VCaP (cell line): ENCODE measurements around the gene EAPP.
A peak's percentile ranks its signal among the peaks of the same experiment; 100 is the strongest.
"Not testable (repeated sequence)": the region's sequence is repeated elsewhere in the genome, so short reads cannot be mapped to it uniquely, and the experiment has no call there.

Experiments
- H3K27ac ChIP-seq: fragments of 450-650 bp; 2 replicates; pipeline ENCODE4 v1.5.1; 2017
- CTCF ChIP-seq: fragments of 450-650 bp; conservative IDR thresholded peaks from 2 replicates; pipeline ENCODE4 v1.5.1; 2017; ENCODE audit warnings: mild to moderate bottlenecking, moderate library complexity

Gene EAPP

GRCh38 chr14:34538871-34539406, 562 bp downstream of the EAPP start:
- no peak for TF ChIP-seq CTCF
- peak overlapping the region; percentile 93 for H3K27ac ChIP-seq

- peak overlapping the region; percentile 93; the same call in 1 of the 2 replicates for H3K27ac ChIP-seq
Observed at GRCh38 chr14:34538096-34538495, 1.4 kb downstream of the EAPP start.

- H3K27ac ChIP-seq, result peak overlapping the region; percentile 93; the same call in 1 of the 2 replicates
- TF ChIP-seq CTCF, result no peak
Observed at GRCh38 chr14:34537677-34538009, 1.9 kb downstream of the EAPP start.

GRCh38 chr14:34536951-34537676, 2.4 kb downstream of the EAPP start:
- no peak for TF ChIP-seq CTCF
- H3K27ac ChIP-seq, result peak overlapping the region; percentile 93; the same call in 1 of the 2 replicates

- H3K27ac ChIP-seq, result no peak overlapping the region
- no peak for TF ChIP-seq CTCF
Observed at GRCh38 chr14:34527591-34527990, 11.9 kb downstream of the EAPP start.

GRCh38 chr14:34524216-34524615, 15.3 kb downstream of the EAPP start:
- H3K27ac ChIP-seq, result not testable (repeated sequence)

GRCh38 chr14:34522496-34522895, 17.0 kb downstream of the EAPP start:
- no peak overlapping the region for H3K27ac ChIP-seq
- no peak for TF ChIP-seq CTCF

GRCh38 chr14:34521071-34521470, 18.4 kb downstream of the EAPP start:
- not testable (repeated sequence) for H3K27ac ChIP-seq

- not testable (repeated sequence) for H3K27ac ChIP-seq
Observed at GRCh38 chr14:34520304-34520970, 19.1 kb downstream of the EAPP start.
